ENCODE measurements around the gene TOMM7.
A peak's percentile ranks its signal among the peaks of the same experiment; 100 is the strongest.
"Not testable (repeated sequence)": the region's sequence is repeated elsewhere in the genome, so short reads cannot be mapped to it uniquely, and the experiment has no call there.

Gene TOMM7

GRCh38 chr7:22853674-22854157, 31.1 kb upstream of the TOMM7 start:
- DNase-seq (ENCODE audit: low spot score) = no peak

DNA sequence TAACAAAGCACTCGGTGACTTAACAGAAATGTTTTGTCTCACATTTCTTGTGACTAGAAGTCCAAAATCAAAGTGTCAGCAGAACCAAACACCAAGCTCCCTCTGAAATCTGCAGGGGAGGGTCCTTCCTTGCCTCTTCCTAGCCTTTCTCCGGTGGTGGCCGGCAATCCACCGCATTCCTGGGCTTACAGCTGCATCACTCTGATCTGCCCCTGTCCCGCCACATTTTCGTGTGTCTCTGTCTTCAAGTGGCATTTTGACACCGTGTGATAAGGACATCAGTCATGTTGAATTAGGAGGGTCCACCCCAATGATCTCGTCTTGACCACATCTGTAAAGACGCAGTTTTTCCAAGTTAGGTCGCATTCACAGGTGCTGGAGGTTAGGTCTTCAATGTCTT, 30.5 kb upstream of the TOMM7 start:
- DNase-seq (ENCODE audit: low spot score) = no peak

DNA sequence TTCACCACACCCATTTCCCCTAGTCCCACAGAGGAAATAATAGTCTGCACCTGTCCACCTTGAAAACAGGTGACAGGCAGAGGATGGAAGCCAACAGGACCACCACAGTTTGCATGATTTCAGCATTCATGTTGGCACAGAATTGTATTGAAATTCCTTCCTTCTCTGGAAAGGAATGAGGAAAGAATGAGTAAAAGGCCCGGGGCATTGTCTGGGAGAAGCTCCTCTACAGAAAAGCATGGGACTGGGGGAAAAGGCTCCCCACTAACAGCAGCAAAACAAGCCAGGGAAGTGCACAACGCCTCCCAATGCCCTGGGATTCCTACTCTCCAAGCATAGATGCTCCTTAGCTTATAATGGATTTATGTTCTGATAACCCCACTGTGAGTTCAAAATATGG, 28.5 kb upstream of the TOMM7 start:
- DNase-seq (ENCODE audit: low spot score) = no peak

DNA sequence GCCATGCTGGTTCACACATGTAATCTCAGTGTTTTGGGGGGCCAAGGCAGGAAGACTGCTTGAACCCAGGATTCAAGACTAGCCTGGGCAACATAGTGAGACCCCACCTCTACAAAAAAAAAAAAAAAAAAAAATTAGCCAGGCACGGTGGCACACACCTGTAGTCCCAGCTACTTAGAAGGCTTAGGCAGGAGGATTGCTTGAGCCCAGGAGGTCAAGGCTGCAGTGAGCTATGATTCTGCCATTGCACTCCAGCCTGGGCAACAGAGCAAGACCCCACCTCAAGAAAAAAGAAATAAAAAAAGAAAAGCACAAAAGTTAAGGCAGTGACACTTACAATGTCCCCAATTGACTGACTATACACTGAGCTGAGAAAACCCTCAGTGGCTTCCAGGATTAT, 27.7 kb upstream of the TOMM7 start:
- not testable (repeated sequence) for DNase-seq (ENCODE audit: low spot score)

DNA sequence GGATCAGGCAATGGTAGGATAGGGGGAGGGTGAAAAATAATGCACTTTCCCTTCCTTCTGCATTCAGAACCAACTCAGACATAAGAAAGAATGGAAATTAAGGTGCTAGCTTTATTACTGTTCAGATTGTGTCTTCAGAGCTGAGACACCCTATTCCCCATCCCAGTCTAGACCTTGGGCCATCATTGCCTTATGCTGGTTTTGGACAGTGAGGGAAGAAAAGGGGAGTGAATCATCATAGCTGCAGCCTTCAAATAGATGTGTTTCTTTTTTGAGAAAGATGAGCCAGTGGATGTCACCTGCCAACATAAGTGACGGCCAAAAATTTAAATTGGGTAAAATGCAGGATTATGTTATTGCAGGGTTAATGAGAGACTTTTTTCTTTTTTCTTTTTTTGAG, 27.0 kb upstream of the TOMM7 start:
- DNase-seq (ENCODE audit: low spot score) = no peak

- DNase-seq (ENCODE audit: low spot score) = no peak
These were observed 26.5 kb upstream of the TOMM7 start for GRCh38 chr7:22849172-22849571.

- DNase-seq (ENCODE audit: low spot score) = no peak
These were observed 24.3 kb upstream of the TOMM7 start for GRCh38 chr7:22846961-22847360.

DNA sequence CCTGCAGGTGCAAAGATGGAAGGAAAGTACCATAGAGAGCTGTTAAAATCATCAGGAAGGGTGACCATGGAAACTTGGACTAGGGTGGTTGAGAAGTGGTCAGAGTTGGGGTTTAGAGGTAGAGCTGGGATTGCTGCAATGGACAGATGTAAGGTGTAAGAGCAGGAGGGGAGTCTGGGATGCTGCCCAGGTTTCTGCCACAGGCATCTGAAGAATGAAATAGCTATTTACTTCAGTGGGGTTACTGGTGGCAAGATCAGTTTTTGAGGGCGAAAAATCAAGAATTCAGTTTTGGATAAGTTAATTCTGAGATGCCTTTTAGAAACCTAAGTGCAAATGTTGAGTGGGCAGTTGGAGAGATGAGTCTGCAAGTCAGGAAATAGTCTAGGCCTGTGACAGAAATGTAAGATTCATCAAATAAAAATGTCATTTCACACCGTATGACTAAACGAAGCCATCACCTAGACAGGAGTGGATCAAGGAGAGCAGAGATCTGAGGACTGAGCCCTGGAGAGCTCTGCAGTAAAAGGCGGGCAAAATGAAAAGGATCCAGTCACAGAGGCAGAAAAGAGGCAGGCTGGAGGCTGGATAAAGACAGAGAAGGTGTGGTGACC, 22.7 kb upstream of the TOMM7 start:
- peak; percentile 53 for DNase-seq (ENCODE audit: low spot score)

- no peak for DNase-seq (ENCODE audit: low spot score)
These were observed 21.1 kb upstream of the TOMM7 start for GRCh38 chr7:22843681-22844309.

- DNase-seq (ENCODE audit: low spot score) = no peak
These were observed 20.3 kb upstream of the TOMM7 start for GRCh38 chr7:22842973-22843372.

- DNase-seq (ENCODE audit: low spot score) = no peak
These were observed 19.8 kb upstream of the TOMM7 start for GRCh38 chr7:22842383-22842941.

GRCh38 chr7:22841954-22842353, 19.3 kb upstream of the TOMM7 start:
- DNase-seq (ENCODE audit: low spot score) = peak; percentile 62

DNA sequence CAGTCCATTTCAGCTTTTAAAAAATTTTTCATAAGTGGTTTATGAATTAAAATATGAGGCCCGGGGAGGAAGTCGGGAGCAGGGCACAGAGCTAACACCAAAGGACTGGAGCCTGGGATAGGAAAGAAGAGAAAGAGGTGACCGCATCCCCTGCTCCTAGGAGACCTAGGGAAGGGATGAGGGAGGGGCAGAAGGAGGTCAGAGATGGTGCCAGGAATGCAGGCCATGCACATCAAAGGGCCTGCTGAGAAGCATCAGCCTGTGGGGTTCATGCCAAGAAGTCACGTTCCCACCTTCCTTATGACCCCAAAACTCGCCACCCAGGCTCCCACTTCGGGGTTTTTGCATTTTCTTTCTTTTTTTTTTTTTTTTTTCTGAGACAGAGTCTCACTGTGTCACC, 14.7 kb upstream of the TOMM7 start:
- DNase-seq (ENCODE audit: low spot score) = no peak

GRCh38 chr7:22836506-22836905, 13.9 kb upstream of the TOMM7 start:
- DNase-seq (ENCODE audit: low spot score) = not testable (repeated sequence)

GRCh38 chr7:22833957-22834356, 11.3 kb upstream of the TOMM7 start:
- no peak for DNase-seq (ENCODE audit: low spot score)

GRCh38 chr7:22833113-22833855, 10.6 kb upstream of the TOMM7 start:
- DNase-seq (ENCODE audit: low spot score) = no peak

DNA sequence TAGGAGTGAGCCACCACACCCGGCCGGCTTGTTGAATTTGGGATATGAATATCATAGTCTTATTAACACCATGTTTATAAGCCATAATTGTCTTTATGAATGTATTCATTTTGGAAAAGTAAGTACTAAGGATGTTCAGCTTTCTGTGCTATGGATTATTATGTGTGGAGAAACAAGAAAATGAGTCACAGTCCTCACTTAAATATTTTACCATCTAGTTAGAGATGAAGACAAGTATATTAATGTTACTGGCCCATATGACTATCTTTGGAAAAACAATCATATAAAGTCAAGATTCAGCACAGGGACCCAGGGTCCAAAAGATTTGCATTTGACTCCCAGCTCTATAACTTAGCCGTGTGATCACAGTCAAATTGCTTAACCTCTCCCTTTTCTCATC, 9.8 kb upstream of the TOMM7 start:
- DNase-seq (ENCODE audit: low spot score) = no peak

DNA sequence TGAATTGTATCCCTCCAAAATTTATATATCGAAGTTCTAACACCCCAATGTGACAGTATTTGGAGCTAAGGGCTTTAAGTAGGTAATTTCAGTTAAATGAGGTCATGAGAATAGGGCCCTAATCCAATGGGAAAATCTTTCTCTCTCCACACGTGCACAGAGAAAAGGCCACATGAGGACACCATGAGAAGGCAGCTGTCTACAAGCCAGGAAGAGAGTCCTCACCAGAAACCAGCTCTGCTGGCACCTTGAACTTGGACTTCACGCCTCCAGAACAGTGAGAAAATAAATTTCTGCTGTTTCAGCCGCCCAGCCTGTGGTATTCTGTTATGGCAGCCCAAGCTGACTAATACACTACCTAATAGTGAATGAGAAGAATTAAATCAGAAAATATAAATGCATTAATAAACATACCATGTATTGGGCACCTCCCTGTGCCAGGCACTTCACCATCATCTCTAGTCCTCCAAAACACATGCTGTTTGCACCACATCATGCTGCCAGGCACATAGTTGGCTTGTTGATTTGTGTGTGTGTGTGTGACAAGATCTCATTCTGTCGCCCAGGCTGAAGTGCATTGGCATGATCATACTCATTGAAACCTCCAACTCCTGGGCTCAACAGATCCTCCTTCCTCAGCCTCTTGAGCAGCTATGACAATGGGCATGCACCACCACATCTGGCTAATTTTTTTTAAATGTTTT, 9.1 kb upstream of the TOMM7 start:
- DNase-seq (ENCODE audit: low spot score) = no peak

- no peak for DNase-seq (ENCODE audit: low spot score)
These were observed 4.9 kb upstream of the TOMM7 start for GRCh38 chr7:22827563-22827962.

DNA sequence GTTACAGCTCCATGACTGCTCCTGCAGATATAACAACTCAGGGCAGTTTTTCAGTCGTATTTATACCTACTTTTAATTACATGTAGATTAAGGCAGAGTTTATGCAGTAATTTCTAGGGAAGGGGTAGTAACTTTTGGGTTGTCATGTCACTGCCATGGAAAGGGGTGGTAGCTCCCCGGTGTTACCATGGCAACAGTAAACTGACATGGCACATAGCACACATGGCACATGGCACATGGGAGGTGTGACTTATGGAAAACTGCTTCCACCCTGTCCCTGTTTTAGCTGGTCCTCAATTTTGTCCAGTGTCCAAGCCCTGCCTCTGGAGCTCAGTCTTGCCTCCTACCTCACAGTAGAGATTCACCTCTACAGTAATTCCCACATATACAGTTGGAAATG, 3.9 kb upstream of the TOMM7 start:
- no peak for DNase-seq (ENCODE audit: low spot score)

DNA sequence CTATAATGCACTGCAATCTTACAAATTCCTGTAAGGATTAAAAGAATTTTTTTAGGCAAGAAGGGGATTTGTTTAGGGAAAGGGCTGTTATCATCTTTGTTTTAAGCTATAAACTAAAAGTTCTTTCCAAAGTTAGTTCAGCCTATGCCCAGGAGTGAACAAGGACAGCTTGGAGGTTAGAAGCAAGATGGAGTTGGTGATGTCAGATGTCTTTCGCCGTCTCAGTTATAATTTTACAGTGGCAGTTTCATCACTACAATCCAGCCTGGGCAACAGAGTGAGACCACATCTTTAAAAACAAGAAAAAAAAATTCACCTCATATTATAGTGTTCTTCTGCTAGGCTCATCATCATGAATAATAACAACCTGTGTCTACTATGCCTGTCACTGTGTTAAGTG, 2.1 kb upstream of the TOMM7 start:
- no peak for DNase-seq (ENCODE audit: low spot score)

GRCh38 chr7:22823142-22823497, 471 bp upstream of the TOMM7 start:
- DNase-seq (ENCODE audit: low spot score) = no peak

Measured in GM03348 (cell line).